NCI-H187 (cell line): ENCODE data around the gene DCBLD2.

Experiments
- DNase-seq, 2 experiments: peaks; one replicate each; lab custom pipeline; 2025; lab: John Stamatoyannopoulos, UW

DCBLD2 gene

DNA sequence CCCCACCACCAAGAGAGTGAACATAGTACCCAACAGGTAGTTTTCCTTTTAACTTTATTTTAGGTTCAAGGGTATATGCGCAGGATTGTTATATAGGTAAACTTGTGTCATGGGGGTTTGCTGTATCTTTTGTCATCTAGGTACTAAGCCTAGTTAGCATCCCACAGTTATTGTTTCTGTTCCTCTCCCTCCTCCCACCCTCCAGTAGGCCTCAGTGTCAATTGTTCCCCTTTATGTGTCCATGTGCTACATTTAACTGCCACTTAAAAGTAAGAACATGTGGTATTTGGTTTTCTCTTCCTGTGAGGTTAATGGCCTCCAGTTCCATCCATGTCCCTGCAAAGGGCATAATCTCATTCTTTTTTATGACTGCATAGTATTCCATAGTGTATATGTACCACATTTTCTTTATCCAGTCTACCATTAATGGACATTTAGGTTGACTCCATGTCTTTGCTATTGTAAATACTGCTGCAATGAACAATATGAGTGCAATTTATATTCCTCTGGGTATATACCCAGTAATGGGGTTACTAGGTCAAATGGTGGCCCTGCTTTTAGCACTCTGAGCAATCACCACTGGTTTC, 72.2 kb downstream of the DCBLD2 start:
- DNase-seq = no peak

DNA sequence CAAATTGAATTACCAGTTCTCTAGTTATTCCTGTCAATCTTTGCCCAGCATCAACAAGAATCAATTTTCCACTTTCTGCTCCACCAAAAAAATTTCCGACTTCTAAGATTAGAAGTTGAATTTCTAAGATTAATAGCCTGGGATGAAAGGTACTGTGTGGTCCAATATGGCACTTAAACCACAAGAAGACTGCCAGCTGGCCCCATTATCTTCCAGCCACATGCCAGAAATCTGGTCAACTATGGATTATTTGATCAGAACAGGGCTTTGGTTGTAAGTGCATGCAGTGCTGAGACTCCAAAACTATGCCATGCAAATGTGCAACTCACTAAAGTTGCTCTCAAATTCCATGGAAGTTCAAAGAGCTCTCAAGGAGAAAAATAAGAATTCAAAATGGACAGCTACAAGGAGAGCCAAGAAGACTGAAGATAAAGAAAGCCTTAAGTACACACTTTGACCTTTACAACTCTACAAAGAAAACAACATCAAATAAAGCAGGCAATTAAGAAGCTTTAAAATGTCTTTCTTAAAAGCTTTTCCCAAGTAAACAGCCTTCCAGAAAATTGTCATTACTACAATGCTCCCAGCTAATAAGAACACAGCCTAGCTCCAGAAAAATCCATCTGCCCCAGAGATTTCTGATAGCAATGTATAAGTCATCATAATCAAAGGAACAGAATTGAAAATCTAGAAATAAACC, 74.1 kb downstream of the DCBLD2 start:
- no peak for DNase-seq

DNA sequence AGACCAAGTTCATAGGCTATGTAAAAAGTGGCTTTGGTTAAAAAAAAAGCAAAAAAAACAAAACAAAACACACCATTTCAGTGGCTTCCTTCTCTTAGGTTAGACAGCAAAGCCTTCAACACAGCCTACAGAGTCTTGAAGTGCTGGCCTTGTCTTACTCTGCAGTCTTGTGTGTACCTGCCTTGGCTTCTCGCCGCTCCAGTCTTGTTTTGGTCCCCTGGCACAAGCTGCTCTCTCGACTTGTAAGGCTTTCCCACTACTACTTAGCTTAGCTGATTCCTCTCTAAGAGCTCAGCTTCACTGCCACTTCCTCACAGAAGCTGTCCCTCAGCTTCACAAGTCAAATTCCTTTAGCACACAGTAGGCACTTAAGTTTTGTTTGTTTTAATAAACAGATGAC, 75.4 kb downstream of the DCBLD2 start:
- no peak for DNase-seq

DNA sequence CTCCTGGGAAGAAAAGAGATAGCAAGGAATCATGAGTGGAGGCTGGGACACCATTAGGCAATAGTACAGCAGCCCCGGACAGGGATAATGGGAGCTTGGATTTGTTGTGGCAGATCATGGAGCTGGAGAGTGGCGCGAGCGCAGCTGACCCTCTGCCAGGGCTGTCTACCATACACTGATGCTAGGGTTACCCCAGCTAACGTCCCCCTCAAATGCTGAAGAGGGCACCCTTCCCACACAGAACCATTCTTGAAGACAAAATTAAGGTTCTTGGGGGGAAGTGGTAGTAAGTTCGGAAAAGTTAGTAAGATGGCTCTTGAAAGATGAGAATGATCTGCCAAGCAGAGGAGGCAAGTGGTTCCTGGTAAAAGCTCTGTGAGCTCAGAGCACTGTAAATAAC, 77.2 kb downstream of the DCBLD2 start:
- DNase-seq = no peak

DNA sequence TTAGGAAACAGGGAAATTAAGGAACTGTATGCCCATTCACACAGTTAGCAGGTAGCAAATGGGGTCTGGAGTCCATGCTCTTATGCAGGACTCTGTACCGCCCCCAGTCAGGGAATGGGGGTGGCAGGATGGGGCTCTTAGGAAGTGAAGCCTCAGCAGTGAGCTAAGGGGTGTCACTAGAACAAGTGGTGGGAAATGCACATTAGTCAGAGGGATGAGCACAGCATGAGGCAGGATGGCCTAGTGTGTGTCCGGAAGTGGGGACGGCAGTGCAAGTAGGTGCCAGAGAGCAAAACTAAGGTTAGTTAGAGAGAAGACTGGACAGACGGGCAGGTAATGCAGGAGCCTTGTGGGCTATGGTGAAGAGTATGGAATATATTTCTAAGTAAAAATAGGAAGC, 77.7 kb downstream of the DCBLD2 start:
- DNase-seq = no peak

DNA sequence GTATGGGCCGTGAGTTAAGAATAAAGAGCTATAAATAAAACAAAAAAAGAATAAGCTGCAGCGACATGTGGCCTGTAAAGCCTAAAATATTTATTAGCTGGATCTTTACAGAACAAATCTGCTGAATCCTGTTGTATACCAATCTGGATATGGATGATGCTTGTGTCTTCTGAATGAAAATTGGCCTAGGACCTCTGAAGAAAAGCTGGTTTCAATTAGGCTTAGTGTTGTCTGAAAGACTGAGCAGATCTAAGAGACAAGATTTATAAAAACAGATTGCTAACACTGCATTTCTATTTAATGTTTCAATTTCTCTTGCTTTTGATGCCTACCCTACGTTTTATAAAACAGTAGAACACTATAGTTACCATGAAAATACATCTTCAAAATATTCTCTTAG, 80.4 kb downstream of the DCBLD2 start:
- DNase-seq = no peak

DNA sequence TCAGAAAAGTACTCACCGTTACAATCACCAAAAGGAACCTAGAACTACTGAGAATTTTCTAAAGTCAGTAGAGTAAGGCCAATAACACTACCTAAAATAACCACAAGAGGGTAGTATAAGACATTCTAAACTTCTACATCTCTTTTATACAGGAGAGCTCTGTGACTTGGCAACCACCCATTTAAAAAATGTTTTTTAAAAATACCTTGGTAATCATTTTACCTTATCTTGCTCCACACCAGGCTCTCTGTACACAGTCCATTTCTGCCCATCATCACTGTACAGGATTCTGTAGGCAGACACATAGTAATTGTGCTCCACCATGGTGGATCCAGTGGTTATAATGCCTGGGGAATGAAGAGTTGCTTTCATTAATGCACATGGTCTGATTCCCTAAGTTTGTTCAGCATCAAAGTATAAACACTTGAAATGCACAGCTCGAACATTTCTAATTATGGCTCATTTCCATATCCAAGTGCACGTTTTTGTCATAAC, 83.9 kb downstream of the DCBLD2 start:
- DNase-seq = no peak

DNA sequence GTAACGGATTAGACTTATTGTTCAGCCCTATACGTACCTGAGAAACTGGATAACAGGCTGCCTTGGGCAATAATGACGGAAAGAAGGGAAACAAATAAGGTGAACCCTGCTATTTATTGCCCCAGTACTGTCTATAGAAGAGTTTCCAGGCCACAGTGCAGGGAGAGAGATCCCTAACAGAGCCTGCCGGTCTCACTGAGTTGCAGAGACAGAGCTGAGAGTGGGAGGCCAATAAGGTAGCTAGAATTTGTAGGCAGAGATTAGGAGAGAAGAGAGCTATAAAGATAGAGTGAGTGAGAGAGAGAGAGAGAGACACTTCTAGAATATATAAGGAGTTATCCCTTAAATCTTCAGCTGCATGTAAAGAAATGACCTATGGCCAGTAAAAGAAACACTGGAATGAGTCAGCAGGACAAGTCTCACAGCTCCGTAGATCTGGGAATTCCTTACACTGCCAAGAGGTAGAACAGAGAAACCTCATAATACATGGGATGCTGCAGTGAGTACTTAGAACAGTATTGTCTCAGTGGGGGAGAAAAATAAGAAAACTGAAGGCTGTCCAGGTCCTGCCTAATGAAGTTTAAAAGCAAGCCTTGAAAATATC, 86.6 kb downstream of the DCBLD2 start:
- DNase-seq = no peak

DNA sequence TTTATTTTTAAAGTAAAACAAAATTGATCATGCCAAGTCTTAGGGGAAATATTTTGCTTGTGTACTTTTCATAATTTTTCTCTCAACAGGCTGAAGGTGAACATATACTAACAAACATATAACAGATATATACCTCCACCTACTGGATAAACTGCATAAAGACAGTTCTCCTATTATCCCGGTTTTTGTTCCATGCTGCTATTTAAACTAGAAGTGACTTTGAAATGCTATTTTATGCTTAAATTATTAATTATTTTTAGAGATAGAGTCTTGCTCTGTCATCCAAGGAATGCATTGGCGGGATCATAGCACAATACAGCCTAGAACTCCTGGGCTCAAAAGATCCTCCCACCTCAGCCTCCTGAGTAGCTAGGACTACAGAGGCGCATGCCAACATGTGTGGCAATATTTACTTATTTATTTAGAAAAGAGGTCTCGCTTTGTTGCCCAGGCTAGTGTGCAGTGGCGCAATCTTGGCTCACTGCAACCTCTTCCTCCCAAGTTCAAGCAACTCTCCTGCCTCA, 88.6 kb downstream of the DCBLD2 start:
- peak in 1 of 2 experiments; percentile 7 for DNase-seq

DNA sequence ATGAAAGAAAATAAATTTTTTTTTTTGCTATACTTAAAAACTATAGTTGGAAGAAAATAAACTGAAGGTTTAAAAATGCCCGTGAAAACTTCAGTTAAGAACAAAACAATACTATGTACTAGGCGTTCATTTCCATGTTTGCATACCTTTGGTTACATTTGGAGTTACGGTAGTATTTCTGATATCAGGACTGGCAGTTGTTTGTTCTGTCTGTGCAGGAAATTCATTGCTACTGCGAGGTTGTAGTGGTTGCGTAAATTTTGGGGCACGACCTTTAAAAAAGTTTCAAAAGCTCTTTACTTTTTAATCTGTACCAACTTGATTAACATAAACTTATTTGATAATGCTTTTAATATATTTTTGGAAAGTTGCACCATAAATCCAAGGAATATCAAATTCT, 90.4 kb downstream of the DCBLD2 start:
- no peak for DNase-seq

DNA sequence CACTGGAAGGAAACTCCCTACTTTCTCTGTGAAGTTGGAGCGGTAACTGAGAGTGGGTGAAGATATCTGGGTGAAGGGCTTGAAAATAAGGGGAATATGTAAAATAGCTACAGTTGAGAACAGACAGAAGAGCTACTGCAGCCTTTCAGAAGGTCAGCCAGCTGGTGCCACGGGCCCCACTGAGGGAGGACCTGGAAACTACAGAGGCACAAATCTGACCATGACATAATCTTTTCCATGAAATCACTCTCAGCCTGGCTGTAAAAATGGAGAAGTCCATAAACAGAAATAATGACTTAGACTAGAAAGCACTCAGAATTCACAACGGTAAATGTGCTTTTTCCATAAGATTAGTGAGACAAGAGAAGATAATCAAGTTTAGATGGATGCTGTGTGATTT, 91.9 kb downstream of the DCBLD2 start:
- DNase-seq = no peak

DNA sequence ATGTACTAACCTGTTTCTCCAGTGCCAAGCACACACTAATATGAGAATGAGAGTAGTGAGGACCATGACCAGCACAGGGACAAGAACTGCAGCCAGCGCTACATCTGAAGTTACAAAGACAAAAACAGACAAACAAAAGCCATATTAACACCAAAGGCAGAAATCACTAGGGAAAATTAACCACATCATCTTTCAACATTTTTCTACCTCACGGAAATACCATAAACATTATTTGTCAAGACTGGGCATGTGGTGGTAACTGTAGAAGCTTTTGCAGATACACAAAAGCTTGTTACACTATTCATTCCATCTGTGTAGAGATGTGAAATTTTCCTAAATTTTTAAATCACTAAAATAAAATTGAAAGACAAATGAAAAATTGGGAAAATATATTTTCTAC, 93.4 kb downstream of the DCBLD2 start:
- no peak for DNase-seq

DNA sequence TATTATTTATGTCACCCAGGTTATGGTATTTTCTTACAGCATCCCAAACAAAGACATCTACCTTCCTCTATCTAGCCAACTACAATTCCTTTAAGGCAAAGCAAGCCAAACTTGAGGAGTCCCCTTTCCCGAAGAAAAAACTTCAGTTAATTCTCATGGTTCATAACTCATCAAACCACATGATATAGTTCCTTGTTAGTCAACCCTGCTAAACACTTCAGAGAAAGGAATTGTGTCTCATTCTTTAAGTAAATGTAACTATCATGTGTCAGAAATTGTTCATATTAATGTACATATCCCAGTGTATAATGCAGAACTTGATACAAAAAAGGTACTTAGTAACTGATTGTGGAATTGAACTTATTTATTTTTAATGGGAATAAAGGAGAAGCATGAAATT, 93.9 kb downstream of the DCBLD2 start:
- no peak for DNase-seq

DNA sequence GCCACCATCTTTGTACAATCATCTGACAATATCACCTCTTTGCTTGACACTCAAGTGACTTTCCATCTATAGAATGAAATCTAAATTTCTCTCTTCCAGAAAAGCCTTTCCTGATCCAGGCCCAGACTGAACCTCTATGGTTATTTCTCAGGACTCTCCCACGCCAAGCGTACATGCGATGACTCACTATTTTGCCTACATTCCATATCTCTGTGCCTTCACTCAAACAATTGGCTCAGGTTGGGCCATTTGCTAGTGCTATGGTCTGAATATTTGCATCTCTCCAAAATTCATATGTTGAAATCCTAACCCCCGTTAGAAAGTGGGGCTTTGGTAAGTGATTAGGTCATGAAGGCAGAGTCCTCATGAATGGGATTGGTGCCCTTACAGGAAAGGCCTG, 94.5 kb downstream of the DCBLD2 start:
- DNase-seq = no peak

DNA sequence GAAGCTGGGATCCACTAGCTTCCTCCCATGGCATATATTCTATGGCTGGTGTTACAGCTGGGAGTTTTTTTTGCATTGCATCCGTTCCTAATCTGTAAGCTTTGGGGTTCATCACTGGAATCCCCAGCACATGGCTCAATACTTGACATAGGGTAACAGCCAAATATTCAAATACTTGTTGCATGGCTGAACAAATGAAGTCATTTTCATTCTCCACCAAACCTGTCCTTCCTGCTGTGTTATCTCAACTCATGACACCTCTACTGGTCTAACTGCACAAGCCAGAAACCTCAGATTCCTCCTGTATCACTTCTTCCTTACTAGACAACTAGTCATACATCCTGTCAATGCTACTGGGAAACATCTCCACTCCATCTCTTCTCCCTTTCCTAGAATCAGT, 95.0 kb downstream of the DCBLD2 start:
- no peak for DNase-seq

DNA sequence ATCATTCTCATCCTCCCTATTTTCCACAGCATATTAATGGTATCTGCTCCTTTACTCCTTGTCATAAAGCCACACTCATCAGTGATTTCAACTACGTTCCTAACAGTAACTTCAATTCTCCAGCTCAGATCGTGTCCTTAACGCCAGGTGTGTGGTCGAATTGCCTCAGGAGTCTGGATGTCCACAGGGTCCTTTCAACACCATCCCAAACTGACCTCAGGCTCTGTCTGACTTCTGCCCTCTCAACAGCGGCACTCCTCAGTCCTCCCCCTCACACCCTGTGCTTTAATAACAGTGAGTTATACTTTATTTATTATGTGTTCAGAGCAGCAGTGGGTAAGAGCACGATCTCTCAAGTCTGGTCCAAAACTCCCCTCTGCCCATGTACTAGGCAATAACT, 95.9 kb downstream of the DCBLD2 start:
- no peak for DNase-seq

DNA sequence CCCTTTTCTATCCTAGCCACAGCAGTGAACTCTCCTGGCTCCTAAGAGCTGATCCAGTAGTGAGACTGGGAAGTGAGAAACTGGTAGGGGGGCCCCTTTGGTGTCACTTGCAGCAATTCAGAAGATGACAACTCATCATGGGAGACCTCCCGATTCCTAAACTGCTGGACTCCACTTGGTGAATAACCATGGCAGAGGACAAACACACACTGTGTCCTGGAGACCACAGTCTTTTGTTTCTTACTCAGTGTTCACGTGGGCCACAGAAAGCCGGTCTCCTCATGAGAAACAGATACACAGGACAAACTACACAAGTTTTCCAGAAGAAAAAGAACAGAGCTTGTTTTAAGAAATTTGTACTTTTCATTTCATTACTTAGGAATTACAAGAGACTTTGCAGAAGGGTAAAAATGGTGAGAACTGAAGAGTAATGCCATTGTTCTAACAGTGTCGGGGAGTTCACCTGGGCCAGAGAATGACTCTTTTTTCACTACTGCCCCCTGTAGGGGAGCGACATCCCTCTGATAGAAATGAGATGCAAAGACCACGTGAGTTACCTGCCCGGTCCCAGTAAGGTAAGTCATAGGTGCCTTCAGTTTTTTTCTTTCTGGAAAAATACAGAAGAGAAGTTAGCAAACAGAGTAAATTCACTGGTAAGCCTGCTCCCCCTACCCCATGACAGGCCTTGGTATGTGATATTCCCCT, 100.3 kb downstream of the DCBLD2 start:
- DNase-seq = no peak

DNA sequence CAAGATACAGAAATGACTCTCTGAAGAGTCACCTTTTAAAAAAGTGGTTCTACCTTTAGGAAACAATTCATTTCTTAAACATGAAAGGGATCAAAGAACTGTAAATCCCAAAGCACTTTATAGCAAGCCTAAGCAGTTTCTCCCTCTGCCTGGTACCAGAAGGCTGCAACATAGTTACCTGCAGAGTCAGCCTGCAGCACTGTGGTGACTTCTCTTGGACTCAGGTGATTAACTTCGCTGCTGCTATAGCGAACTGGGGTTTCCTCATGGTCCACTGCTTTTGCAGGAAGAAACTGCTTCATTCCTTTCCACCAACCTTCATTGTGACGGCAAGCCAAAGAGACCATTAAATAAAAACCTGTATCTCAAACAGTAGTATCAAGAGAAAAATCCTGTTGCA, 101.1 kb downstream of the DCBLD2 start:
- DNase-seq = no peak

DNA sequence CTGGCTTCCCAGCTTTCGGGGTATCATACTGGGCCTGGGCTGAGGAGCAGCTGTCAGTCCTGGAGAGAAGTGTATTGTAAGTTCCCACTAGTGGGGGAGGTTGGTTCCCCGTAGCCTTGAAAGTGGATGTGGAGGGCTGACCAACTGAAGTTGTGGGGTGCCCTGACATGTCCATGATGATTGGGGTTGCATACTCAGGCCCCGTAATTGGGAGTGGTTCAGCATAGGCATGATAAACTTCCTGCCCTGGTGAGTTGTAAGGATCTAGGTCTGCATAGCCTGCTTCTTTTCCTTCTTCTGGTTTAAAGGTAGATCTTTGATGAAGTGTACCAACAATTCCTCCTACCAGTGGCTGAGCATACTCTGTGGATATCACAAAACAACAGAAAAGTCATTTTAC, 102.0 kb downstream of the DCBLD2 start:
- no peak for DNase-seq

DNA sequence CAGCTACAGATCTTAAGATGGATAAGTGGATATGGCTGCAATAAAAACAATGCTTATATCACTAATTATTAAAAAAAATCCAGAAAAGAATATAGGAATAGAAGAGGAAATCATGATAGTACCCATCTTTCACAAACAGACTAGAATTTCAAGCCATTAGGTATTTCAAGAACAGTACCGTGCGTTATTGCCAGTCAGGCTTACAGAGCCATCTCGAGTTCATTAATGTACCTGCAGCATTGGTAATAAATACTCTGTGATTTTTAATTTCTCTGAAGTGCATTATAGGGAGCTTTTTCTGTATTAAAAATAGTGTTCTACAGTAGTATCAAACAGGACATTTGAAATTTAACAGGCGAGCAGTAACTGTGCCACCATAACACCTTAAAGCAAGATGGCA, 102.7 kb downstream of the DCBLD2 start:
- DNase-seq = no peak

DNA sequence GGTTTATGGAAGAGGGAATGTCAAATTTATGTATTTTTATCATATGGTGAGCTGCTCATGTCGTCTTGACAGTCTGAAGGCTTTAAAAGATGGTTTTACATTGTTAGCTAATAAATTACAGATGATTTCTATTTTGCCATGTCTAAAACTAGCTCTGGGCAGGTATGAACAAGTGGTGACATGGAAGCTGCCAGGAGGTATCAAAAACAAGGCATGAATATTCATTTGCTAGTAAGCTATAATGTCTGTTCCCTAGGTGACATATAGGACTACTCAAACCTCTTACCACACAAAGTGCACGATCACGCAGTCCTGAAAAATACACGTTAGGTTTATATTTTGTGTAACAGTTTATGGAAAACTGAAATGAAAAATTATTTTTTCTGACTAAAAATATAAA, 103.6 kb downstream of the DCBLD2 start:
- DNase-seq = no peak

DNA sequence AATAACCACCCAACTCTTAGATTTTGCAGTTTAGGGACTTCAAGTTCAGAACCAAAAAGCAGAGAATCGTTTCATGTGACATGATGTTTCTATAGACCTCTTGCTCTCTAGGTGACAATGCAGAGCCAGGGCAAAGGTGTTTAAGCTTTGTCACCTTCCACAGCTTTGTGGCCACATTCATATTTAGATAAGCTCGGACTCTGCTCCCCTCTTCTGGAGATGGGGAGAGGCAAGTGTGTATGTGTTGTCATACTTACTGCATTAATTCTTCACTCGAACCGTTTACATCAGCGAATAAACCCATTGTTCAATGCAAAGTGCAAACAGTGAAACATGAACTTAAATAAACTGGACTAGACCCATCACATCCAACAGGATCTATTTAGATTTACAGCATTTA, 105.2 kb downstream of the DCBLD2 start:
- no peak for DNase-seq

DNA sequence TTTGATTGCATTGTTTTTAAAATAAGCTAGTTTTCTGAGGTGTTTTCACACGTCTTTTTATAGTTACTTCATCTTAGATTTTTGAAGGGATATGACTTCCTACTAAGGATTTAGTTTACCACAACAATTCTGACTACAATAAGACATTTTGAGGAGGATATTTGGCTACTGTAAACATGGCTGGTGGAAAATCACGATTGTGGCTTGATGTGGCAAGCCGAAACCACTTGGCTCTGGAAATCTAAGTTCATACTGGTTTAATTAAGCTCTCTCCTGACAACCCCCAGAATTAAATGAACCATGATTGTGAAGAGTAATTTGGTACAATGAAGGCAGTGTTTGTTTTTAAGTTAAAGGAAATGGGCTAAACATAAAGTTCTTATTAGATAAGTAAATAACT, 107.5 kb downstream of the DCBLD2 start:
- no peak for DNase-seq
